Endothelial cell of umbilical vein (primary cell): ENCODE data around the gene KNTC1.

Experiments used
- CTCF ChIP-seq, 2 donors: IDR thresholded peaks; 1 replicate in 1 of 2; 2 replicates in 1 of 2; pipeline ENCODE4 v1.5.1; 2011; ENCODE audit warnings: low read length in 2 of 2, mild to moderate bottlenecking in 2 of 2, moderate library complexity in 2 of 2, control low read depth in 1 of 2, inconsistent platforms in 1 of 2, low read depth in 1 of 2; ENCODE audit not compliant: insufficient read depth in 1 of 2; ENCODE audit errors: extremely low read depth in 1 of 2
- EZH2 ChIP-seq: IDR thresholded peaks from 2 replicates; pipeline ENCODE4 v1.6.1; 2012; ENCODE audit warnings: borderline replicate concordance, low read depth, mild to moderate bottlenecking, moderate library complexity, low read length, inconsistent platforms; ENCODE audit not compliant: severe bottlenecking
- MAX ChIP-seq: IDR thresholded peaks from 2 replicates; pipeline ENCODE4 v1.6.1; 2011; ENCODE audit not compliant: insufficient read depth, insufficient read length
- POLR2A ChIP-seq: IDR thresholded peaks from 2 replicates; pipeline ENCODE4 v1.6.1; 2012; ENCODE audit warnings: low read depth, mild to moderate bottlenecking, control low read depth, low read length
- POLR2AphosphoS5 ChIP-seq: IDR thresholded peaks from 2 replicates; pipeline ENCODE4 v1.6.1; 2012; ENCODE audit warnings: low read depth, mild to moderate bottlenecking, control low read depth, low read length, moderate library complexity; ENCODE audit not compliant: insufficient read depth

- TF ChIP-seq CTCF (IDR thresholded peaks at IDR 0.05; ENCODE audit: extremely low read depth in 1 of 2, insufficient read depth in 1 of 2, low read depth in 1 of 2, low read length in 2 of 2) (no peak), POLR2AphosphoS5 (no peak), EZH2 (no peak), MAX (no peak), POLR2A (no peak)
These were observed 129.2 kb downstream of the KNTC1 start for GRCh38 chr12:122656298-122656697.
